Measurements from ENCODE around the gene CD200. TPM values are rescaled to one million over a fixed set of nuclear protein-coding genes. Genes with fewer than 3 reads are reported as not detected.
"Not testable (repeated sequence)": the region's sequence is repeated elsewhere in the genome, so short reads cannot be mapped to it uniquely, and the experiment has no call there.

Gene CD200
- total RNA-seq, 1 donor from 2014 or later, result 6.5 TPM

DNA sequence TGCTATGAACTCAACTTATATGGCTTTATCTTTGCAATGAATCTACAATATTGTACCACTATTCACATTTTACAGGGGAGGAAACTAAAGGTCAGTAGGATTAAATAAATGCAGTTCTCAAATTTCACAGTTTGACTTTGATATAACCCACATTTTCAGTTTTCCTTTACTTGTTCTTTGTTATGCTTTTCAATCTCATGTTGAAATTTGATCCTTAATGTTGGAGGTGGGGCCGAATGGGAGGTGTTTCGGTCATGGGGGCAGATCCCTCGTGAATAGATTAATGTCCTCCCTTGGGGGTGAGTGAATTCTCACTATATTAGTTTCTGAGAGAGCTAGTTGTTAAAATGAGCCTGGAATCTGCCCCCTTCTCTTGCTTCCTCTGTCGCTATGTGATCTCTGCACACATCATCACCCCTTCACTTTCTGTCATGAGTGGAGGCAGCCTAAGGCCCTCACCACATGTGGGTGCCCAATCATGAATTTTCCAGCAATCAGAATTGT, 44.7 kb downstream of the CD200 start:
- H3K9me3 ChIP-seq, result no peaks in the 10 kb centered on the region
- no peaks in the 10 kb centered on the region for H3K27me3 ChIP-seq
- peaks cover 31% of the 10 kb centered on the region for H3K4me1 ChIP-seq
- H3K27ac ChIP-seq, result peak overlapping the region; percentile 32
- DNase-seq (no peak), ATAC-seq (no peak)
- TF ChIP-seq, protein P1, sequence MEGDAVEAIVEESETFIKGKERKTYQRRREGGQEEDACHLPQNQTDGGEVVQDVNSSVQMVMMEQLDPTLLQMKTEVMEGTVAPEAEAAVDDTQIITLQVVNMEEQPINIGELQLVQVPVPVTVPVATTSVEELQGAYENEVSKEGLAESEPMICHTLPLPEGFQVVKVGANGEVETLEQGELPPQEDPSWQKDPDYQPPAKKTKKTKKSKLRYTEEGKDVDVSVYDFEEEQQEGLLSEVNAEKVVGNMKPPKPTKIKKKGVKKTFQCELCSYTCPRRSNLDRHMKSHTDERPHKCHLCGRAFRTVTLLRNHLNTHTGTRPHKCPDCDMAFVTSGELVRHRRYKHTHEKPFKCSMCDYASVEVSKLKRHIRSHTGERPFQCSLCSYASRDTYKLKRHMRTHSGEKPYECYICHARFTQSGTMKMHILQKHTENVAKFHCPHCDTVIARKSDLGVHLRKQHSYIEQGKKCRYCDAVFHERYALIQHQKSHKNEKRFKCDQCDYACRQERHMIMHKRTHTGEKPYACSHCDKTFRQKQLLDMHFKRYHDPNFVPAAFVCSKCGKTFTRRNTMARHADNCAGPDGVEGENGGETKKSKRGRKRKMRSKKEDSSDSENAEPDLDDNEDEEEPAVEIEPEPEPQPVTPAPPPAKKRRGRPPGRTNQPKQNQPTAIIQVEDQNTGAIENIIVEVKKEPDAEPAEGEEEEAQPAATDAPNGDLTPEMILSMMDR (IDR thresholded peaks at IDR 0.05), result no peak
- intact Hi-C loops (cut with DNase I), result no loop called here
- H3K36me3 ChIP-seq, result no peaks in the 10 kb centered on the region
- H3K4me3 ChIP-seq, result no peak overlapping the region

DNA sequence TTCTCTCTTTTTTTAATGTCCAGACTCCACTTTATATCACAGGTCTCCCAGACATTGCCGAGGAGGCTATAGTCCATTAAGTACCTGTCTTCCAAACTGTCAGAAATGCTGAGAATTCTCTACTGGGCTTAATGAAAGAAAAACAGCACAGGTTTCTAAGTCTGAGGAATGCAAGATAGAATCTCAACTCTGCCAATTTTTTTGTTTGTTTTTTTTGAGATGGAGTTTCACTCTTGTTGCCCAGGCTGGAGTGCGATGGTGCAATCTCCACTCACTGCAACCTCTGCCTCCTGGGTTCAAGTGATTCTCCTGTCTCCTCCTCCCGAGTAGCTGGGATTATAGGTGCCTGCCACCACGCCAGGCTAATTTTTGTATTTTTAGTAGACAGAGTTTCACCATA, 45.4 kb downstream of the CD200 start:
- peak; percentile 74 for DNase-seq
- intact Hi-C loops (cut with DNase I); H3K9me3 ChIP-seq; H3K36me3 ChIP-seq; H3K27me3 ChIP-seq; H3K4me3 ChIP-seq: not testable (repeated sequence)
- Histone ChIP-seq H3K4me1 (peaks cover 31% of the 10 kb centered on the region), H3K27ac (peak overlapping the region; percentile 32)
- ATAC-seq, result peak; percentile 42

DNA sequence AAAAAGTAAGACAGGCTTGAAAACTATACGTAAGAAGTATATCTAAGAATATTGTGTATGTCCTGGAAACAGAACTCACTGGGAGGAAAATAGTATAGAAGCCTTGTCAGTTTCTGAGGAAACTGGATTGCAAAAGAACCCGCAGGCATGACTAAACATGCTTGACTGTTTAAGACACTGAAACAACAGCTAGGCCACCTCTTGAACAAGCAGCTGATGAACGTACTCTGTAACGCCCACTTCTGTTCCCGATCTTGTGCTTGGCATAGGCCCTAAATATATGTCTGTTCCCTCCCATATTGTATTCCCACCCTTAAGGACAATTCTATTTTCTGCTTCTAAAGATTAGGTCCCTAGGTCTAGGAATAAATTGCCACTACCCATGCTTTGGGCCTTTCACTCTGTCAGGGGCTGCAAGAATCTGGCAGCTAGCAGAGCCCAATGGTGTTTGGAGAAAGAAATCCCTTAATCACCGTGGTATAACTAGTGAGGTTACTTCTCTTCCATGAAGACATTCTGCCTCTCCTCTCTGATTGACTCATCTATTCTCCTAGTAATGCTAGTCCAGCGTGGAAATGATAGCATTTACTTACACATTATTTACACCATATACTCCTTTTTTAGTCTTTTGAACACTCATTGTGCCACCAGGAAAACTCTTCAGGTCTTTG, 46.2 kb downstream of the CD200 start:
- DNase-seq (no peak), ATAC-seq (peak; percentile 92)
- peak overlapping the region; percentile 32 for H3K27ac ChIP-seq

DNA sequence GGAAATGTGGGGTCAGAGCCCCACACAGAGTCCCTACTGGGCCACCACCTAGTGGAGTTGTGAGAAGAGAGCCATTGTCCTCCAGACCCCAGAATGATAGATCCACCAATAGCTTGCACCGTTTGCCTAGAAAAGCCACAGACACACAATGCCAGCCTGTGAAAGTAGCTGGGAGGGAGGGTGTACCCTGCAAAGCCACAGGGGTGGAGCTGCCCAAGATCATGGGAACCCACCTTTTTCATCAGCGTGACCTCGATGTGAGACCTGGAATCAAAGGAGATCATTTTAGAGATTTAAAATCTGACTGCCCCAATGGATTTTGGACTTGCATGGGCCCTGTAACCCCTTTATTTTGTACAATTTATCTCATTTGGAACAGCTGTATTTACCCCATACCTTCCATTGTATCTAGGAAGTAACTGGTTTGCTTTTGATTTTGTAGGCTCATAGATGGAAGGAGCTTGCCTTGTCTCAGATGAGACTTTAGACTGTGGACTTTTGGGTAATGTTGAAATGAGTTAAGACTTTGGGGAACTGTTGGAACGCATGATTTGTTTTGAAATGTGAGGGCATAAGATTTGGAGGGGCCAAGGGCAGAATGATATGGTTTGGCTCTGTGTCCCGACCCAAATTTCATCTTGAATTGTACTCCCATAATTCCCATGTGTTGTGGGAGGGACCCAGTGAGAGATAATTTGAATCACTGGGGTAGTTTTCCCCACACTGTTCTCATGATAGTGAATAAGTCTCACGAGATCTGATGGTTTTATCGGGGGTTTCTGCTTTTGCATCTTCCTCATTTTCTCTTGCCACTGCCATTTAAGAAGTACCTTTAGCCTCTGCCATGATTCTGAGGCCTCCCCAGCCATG, 49.0 kb downstream of the CD200 start:
- H3K27ac ChIP-seq, result no peak overlapping the region
- H3K27me3 ChIP-seq, result no peaks in the 10 kb centered on the region
- intact Hi-C loops (cut with DNase I), result no loop called here
- no peak overlapping the region for H3K4me3 ChIP-seq
- H3K9me3 ChIP-seq, result no peaks in the 10 kb centered on the region
- DNase-seq (no peak), ATAC-seq (no peak)
- TF ChIP-seq, protein P1 (IDR thresholded peaks at IDR 0.05), result no peak
- H3K4me1 ChIP-seq, result peaks cover 23% of the 10 kb centered on the region
- no peaks in the 10 kb centered on the region for H3K36me3 ChIP-seq

More for the DNA sequence above, 46.2 kb downstream of the CD200 start:
- H3K4me3 ChIP-seq, result no peak overlapping the region
- H3K9me3 ChIP-seq, result no peaks in the 10 kb centered on the region
- H3K27me3 ChIP-seq, result no peaks in the 10 kb centered on the region
- TF ChIP-seq, protein P1 (IDR thresholded peaks at IDR 0.05), result no peak
- intact Hi-C loops (cut with DNase I), result no loop called here
- peaks cover 31% of the 10 kb centered on the region for H3K4me1 ChIP-seq
- H3K36me3 ChIP-seq, result no peaks in the 10 kb centered on the region

DNA sequence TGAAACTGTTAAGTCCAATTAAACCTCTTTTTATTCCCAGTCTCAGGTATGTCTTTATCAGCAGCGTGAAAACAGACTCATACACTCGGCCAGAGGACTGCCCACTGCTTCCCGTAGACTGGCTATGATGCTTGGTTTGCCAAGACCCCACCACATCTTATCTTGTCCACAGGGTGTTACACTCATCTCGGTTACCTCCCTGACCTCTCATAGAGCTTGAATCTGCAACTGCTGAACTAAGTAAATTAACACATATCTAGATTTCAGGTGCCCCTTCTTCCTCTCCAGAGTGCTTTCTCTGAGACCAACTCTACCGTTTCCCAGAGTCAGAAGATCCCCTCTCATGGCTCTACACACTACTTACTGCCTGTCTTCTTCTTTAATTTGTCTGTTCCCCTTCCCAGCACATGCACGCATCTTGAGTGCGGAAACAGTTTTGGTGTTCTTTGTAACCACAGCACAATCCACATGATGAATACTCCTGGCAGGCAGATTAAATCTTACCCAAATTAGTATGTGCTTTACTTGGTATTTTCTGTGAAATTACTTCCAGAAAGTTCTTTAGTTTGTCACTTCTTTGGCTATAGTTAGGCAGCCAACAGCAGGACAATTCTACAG, 49.7 kb downstream of the CD200 start:
- TF ChIP-seq, protein P1 (IDR thresholded peaks at IDR 0.05), result no peak
- no peaks in the 10 kb centered on the region for H3K9me3 ChIP-seq

More for the DNA sequence above, 49.7 kb downstream of the CD200 start:
- Histone ChIP-seq H3K27ac (no peak overlapping the region), H3K36me3 (no peaks in the 10 kb centered on the region), H3K27me3 (no peaks in the 10 kb centered on the region), H3K4me1 (peaks cover 16% of the 10 kb centered on the region), H3K4me3 (no peak overlapping the region)
- intact Hi-C loops (cut with DNase I), result no loop called here
- DNase-seq (no peak), ATAC-seq (no peak)
